GM12878 (cell line): ENCODE data around the gene CWC25. TPM values are rescaled to one million over a fixed set of nuclear protein-coding genes. Genes with fewer than 3 reads are reported as not detected.

Experiments
- BMI1 ChIP-seq: fragments of 450-650 bp; IDR thresholded peaks from 2 replicates; pipeline ENCODE4 v1.6.1; 2016; ENCODE audit warnings: mild to moderate bottlenecking, moderate library complexity, borderline replicate concordance
- CBX5 ChIP-seq: sonication (generic); IDR thresholded peaks from 2 replicates; pipeline ENCODE4 v1.6.1; 2016; ENCODE audit warnings: low read depth, moderate library complexity, mild to moderate bottlenecking, inconsistent platforms
- DPF2 ChIP-seq: fragments of 450-650 bp; IDR thresholded peaks from 2 replicates; pipeline ENCODE4 v1.6.1; 2017; ENCODE audit warnings: mild to moderate bottlenecking
- ESRRA ChIP-seq: IDR thresholded peaks from 2 replicates; pipeline ENCODE4 v1.6.1; 2012; ENCODE audit warnings: mild to moderate bottlenecking, low read length, improper control_type of control experiment
- ETV6 ChIP-seq, 2 experiments: fragments of 450-650 bp in 1 of 2; IDR thresholded peaks in 1 of 2; conservative IDR thresholded peaks in 1 of 2; 2 replicates each; pipeline ENCODE4 v1.6.1; 2014; ENCODE audit warnings: antibody characterized with exemption in 1 of 2, borderline replicate concordance in 1 of 2, low read depth in 1 of 2, mild to moderate bottlenecking in 1 of 2, moderate library complexity in 1 of 2
- HDAC6 ChIP-seq: fragments of 200-600 bp; sonication (generic); IDR thresholded peaks from one replicate; pipeline ENCODE4 v1.8.0; 2017; ENCODE audit warnings: antibody characterized with exemption; ENCODE audit not compliant: unreplicated experiment
- MXI1 ChIP-seq: fragments of 150-350 bp; IDR thresholded peaks from 2 replicates; pipeline ENCODE4 v1.6.1; 2011; ENCODE audit warnings: low read depth, mild to moderate bottlenecking, inconsistent platforms, low read length, improper control_type of control experiment
- PML ChIP-seq: IDR thresholded peaks from 2 replicates; pipeline ENCODE4 v1.6.1; 2012; ENCODE audit warnings: low read length, inconsistent platforms
- POLR2AphosphoS5 ChIP-seq: IDR thresholded peaks from 2 replicates; pipeline ENCODE4 v1.6.1; 2011; ENCODE audit warnings: mild to moderate bottlenecking, low read length, inconsistent platforms
- SMC3 ChIP-seq: IDR thresholded peaks from 2 replicates; pipeline ENCODE4 v1.6.1; 2011; ENCODE audit warnings: low read length, improper control_type of control experiment, borderline replicate concordance
- SRF ChIP-seq, 2 experiments: IDR thresholded peaks; 2 replicates each; pipeline ENCODE4 v1.6.1; 2011; ENCODE audit warnings: low read depth in 2 of 2, low read length in 2 of 2, mild to moderate bottlenecking in 1 of 2, moderate library complexity in 1 of 2
- YBX1 ChIP-seq: fragments of 450-650 bp; IDR thresholded peaks from 2 replicates; pipeline ENCODE4 v1.6.1; 2016; ENCODE audit warnings: antibody characterized with exemption
- YY1 ChIP-seq: IDR thresholded peaks from 2 replicates; pipeline ENCODE4 v1.6.1; 2011; ENCODE audit warnings: low read depth, mild to moderate bottlenecking, low read length
- polyA plus RNA-seq, 11 experiments: library from polyadenylated mRNA; depleted of rRNA in 4 of 11; unstranded in 6 of 11; stranded (reverse) in 5 of 11; fragments of >200 nt; fragmentation: Nextera tagmentation in 4 of 11; fragmentation: Illumina TruSeq in 1 of 11; extraction: Ambion mirVana in 4 of 11; extraction: Trizol in 1 of 11; gene quantifications; 1 replicate in 1 of 11; 2 replicates in 10 of 11; pipeline versions ENCODE4 v1.2.1 to v1.2.3, GENCODE V29; 2011 to 2016; ENCODE audit warnings: inconsistent platforms in 2 of 11, missing spikeins in 2 of 11, low read depth in 1 of 11
- total RNA-seq, 4 experiments: library from RNA; depleted of rRNA in 3 of 4; stranded (reverse); fragments of >200 nt in 3 of 4; fragmentation: Illumina TruSeq in 1 of 4; extraction: Trizol in 1 of 4; gene quantifications; 2 replicates each; pipeline versions ENCODE4 v1.2.1 to v1.2.3, GENCODE V29; 2013 to 2021
- TF ChIP-seq, protein P1 (sequence below): fragments of 450-650 bp; IDR thresholded peaks from 2 replicates; pipeline ENCODE4 v1.6.1; 2014; ENCODE audit warnings: mild to moderate bottlenecking
- TF ChIP-seq, protein P2 (sequence below): IDR thresholded peaks from 2 replicates; pipeline ENCODE4 v1.6.1; 2011; ENCODE audit warnings: mild to moderate bottlenecking, low read depth, low read length, moderate library complexity; ENCODE audit not compliant: insufficient replicate concordance
- TF ChIP-seq, protein P3 (sequence below): fragments of 450-650 bp; IDR thresholded peaks from 2 replicates; pipeline ENCODE4 v1.6.1; 2017; ENCODE audit warnings: mild to moderate bottlenecking, low read depth, inconsistent platforms; ENCODE audit not compliant: poor library complexity, severe bottlenecking
- TF ChIP-seq, protein P4 (sequence below): IDR thresholded peaks from 2 replicates; pipeline ENCODE4 v1.6.1; 2011; ENCODE audit warnings: low read depth, low read length, improper control_type of control experiment, borderline replicate concordance
- TF ChIP-seq, protein P5 (sequence below): fragments of 450-650 bp; conservative IDR thresholded peaks from 2 replicates; pipeline ENCODE4 v1.6.1; 2017; ENCODE audit warnings: mild to moderate bottlenecking, moderate library complexity
- TF ChIP-seq, protein P6 (sequence below): fragments of 450-650 bp; IDR thresholded peaks from 2 replicates; pipeline ENCODE4 v1.6.1; 2018; ENCODE audit warnings: borderline replicate concordance, mild to moderate bottlenecking; ENCODE audit not compliant: partially characterized antibody

CWC25 gene
- total and polyA plus RNA-seq, 10 of the 15 experiments (the other 5 are each of a cell fraction or from before 2014, with no cell fraction given) = 14.7 to 29.7 (median 22.9) TPM

DNA sequence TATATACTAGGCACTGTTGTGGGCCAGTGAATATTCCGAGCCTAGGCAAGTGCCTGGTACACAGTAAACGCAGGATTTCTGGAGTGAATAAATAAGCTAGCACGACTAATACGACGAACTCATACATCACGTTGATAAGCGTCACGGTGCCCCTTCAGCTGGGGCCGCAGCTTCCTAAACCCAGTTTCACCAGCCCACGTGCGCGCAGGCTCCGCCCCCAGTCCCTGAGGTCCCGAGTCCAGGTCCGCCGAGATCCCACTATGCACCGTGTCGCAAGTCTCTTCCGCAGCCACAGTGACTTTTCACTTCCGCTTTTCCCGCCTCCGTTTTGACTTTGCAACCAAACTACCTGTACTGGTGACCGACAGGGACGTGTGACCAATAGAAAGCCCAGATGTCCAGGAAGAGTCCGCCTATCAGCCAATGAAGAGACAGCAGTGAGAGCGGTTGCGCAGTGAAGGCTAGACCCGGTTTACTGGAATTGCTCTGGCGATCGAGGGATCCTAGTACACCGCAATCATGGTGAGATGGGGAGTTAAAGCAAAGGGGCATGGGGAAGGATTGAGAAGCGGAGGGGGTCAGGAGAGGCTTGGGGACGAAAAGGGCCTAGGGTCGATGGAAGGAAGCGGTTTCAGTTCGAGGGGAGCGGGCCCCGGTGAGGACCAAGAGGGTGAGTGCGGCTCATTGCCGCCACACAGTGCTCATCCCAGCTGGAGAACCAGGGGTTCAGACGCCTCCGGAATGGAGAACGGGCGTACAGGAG is 72.6 kb downstream of the CWC25 start, which contains the start of gene PSMB3 (continued):
- TF ChIP-seq, protein P1, sequence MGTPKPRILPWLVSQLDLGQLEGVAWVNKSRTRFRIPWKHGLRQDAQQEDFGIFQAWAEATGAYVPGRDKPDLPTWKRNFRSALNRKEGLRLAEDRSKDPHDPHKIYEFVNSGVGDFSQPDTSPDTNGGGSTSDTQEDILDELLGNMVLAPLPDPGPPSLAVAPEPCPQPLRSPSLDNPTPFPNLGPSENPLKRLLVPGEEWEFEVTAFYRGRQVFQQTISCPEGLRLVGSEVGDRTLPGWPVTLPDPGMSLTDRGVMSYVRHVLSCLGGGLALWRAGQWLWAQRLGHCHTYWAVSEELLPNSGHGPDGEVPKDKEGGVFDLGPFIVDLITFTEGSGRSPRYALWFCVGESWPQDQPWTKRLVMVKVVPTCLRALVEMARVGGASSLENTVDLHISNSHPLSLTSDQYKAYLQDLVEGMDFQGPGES = peak; percentile 91
- TF ChIP-seq ESRRA = peak; percentile 27; the same call in 1 of the 2 replicates
- TF ChIP-seq, protein P2, sequence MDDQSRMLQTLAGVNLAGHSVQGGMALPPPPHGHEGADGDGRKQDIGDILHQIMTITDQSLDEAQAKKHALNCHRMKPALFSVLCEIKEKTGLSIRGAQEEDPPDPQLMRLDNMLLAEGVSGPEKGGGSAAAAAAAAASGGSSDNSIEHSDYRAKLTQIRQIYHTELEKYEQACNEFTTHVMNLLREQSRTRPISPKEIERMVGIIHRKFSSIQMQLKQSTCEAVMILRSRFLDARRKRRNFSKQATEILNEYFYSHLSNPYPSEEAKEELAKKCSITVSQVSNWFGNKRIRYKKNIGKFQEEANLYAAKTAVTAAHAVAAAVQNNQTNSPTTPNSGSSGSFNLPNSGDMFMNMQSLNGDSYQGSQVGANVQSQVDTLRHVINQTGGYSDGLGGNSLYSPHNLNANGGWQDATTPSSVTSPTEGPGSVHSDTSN = peak; percentile 99
- TF ChIP-seq POLR2AphosphoS5 = peak; percentile 86
- peak; percentile 97 for TF ChIP-seq MXI1
- TF ChIP-seq SMC3 = no peak
- TF ChIP-seq, protein P3, sequence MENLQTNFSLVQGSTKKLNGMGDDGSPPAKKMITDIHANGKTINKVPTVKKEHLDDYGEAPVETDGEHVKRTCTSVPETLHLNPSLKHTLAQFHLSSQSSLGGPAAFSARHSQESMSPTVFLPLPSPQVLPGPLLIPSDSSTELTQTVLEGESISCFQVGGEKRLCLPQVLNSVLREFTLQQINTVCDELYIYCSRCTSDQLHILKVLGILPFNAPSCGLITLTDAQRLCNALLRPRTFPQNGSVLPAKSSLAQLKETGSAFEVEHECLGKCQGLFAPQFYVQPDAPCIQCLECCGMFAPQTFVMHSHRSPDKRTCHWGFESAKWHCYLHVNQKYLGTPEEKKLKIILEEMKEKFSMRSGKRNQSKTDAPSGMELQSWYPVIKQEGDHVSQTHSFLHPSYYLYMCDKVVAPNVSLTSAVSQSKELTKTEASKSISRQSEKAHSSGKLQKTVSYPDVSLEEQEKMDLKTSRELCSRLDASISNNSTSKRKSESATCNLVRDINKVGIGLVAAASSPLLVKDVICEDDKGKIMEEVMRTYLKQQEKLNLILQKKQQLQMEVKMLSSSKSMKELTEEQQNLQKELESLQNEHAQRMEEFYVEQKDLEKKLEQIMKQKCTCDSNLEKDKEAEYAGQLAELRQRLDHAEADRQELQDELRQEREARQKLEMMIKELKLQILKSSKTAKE = peak; percentile 41
- TF ChIP-seq HDAC6 = no peak
- no peak for TF ChIP-seq SRF (IDR thresholded peaks at IDR 0.05; ENCODE audit: low read depth in 2 of 2, low read length in 2 of 2)
- TF ChIP-seq ETV6 (conservative IDR thresholded peaks at IDR 0.05 in 1 of 2, IDR thresholded peaks at IDR 0.05 in 1 of 2; ENCODE audit: borderline replicate concordance in 1 of 2, low read depth in 1 of 2) = no peak; a peak in 1 of 4 replicates
- TF ChIP-seq, protein P4, sequence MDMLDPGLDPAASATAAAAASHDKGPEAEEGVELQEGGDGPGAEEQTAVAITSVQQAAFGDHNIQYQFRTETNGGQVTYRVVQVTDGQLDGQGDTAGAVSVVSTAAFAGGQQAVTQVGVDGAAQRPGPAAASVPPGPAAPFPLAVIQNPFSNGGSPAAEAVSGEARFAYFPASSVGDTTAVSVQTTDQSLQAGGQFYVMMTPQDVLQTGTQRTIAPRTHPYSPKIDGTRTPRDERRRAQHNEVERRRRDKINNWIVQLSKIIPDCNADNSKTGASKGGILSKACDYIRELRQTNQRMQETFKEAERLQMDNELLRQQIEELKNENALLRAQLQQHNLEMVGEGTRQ = peak; percentile 84
- TF ChIP-seq CBX5 = no peak
- TF ChIP-seq, protein P5, sequence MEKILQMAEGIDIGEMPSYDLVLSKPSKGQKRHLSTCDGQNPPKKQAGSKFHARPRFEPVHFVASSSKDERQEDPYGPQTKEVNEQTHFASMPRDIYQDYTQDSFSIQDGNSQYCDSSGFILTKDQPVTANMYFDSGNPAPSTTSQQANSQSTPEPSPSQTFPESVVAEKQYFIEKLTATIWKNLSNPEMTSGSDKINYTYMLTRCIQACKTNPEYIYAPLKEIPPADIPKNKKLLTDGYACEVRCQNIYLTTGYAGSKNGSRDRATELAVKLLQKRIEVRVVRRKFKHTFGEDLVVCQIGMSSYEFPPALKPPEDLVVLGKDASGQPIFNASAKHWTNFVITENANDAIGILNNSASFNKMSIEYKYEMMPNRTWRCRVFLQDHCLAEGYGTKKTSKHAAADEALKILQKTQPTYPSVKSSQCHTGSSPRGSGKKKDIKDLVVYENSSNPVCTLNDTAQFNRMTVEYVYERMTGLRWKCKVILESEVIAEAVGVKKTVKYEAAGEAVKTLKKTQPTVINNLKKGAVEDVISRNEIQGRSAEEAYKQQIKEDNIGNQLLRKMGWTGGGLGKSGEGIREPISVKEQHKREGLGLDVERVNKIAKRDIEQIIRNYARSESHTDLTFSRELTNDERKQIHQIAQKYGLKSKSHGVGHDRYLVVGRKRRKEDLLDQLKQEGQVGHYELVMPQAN = peak; percentile 61
- TF ChIP-seq YBX1 = no peak
- no peak for TF ChIP-seq BMI1
- TF ChIP-seq, protein P6, sequence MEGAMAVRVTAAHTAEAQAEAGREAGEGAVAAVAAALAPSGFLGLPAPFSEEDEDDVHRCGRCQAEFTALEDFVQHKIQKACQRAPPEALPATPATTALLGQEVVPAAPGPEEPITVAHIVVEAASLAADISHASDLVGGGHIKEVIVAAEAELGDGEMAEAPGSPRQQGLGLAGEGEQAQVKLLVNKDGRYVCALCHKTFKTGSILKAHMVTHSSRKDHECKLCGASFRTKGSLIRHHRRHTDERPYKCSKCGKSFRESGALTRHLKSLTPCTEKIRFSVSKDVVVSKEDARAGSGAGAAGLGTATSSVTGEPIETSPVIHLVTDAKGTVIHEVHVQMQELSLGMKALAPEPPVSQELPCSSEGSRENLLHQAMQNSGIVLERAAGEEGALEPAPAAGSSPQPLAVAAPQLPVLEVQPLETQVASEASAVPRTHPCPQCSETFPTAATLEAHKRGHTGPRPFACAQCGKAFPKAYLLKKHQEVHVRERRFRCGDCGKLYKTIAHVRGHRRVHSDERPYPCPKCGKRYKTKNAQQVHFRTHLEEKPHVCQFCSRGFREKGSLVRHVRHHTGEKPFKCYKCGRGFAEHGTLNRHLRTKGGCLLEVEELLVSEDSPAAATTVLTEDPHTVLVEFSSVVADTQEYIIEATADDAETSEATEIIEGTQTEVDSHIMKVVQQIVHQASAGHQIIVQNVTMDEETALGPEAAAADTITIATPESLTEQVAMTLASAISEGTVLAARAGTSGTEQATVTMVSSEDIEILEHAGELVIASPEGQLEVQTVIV = peak; percentile 89
- TF ChIP-seq PML = peak; percentile 66
- peak; percentile 69; the same call in 1 of the 2 replicates for TF ChIP-seq YY1
- TF ChIP-seq DPF2 = peak; percentile 98
